ENCODE results near the gene MISP3. TPM values are rescaled to one million over a fixed set of nuclear protein-coding genes. Genes with fewer than 3 reads are reported as not detected.

Gene MISP3
- total RNA-seq, 2 donors from 2014 or later: 21.1 to 25.7 TPM

DNA sequence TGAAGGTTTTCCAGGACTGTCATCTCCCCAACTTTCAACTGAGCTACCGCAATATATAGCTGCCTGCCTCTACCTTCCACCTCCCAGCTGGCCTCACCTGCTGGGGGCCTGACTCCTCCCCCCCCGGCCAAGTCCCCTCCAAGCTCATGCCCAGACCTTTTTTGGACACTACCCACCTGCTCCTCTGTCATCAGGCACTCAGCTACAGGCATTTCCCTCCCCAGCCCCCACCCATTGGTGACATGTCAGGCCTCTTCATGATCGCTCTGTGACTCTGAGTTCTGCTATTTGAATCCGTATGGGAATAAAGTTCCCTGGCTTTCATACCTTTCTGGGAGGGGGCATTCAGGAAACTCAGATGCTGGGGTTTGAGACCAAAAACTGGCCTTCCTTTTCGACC, 43.2 kb downstream of the MISP3 start:
- ATAC-seq (no peak), DNase-seq (no peak)
- intact Hi-C loops (cut with DNase I): no loop called here
- Histone ChIP-seq H3K9me3 (no peaks in the 10 kb centered on the region), H3K27me3 (no peaks in the 10 kb centered on the region), H3K27ac (peak overlapping the region in 2 of 4 donors; percentile 48 to 96), H3K4me3 (no peak overlapping the region), H3K36me3 (replicated peaks in 1 of 2; ENCODE audit: insufficient read depth in 1 of 2, low read depth in 2 of 2) (no peaks in the 10 kb centered on the region), H3K4me1 (peaks cover 61% of the 10 kb centered on the region)
- no peak for TF ChIP-seq POLR2A (IDR thresholded peaks at IDR 0.05)
- TF ChIP-seq, protein P1, sequence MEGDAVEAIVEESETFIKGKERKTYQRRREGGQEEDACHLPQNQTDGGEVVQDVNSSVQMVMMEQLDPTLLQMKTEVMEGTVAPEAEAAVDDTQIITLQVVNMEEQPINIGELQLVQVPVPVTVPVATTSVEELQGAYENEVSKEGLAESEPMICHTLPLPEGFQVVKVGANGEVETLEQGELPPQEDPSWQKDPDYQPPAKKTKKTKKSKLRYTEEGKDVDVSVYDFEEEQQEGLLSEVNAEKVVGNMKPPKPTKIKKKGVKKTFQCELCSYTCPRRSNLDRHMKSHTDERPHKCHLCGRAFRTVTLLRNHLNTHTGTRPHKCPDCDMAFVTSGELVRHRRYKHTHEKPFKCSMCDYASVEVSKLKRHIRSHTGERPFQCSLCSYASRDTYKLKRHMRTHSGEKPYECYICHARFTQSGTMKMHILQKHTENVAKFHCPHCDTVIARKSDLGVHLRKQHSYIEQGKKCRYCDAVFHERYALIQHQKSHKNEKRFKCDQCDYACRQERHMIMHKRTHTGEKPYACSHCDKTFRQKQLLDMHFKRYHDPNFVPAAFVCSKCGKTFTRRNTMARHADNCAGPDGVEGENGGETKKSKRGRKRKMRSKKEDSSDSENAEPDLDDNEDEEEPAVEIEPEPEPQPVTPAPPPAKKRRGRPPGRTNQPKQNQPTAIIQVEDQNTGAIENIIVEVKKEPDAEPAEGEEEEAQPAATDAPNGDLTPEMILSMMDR (IDR thresholded peaks at IDR 0.05): no peak
- WGBS, 2 donors: 49 to 64% methylated on average over 5 of the region's 5 CpGs

GRCh38 chr19:14116525-14116917, 43.9 kb downstream of the MISP3 start:
- Histone ChIP-seq H3K27me3 (no peaks in the 10 kb centered on the region), H3K36me3 (replicated peaks in 1 of 2; ENCODE audit: insufficient read depth in 1 of 2, low read depth in 2 of 2) (no peaks in the 10 kb centered on the region), H3K4me3 (peak overlapping the region in 1 of 2 donors; percentile 90), H3K27ac (peak overlapping the region in 2 of 4 donors; percentile 96 to 99), H3K4me1 (peaks cover 61% of the 10 kb centered on the region), H3K9me3 (no peaks in the 10 kb centered on the region)
- no peak for DNase-seq
- WGBS, 2 donors: 5 to 14% methylated on average over 6 of the region's 6 CpGs
- intact Hi-C loops (cut with DNase I): no loop called here
- TF ChIP-seq POLR2A (IDR thresholded peaks at IDR 0.05): no peak
- TF ChIP-seq, protein P1 (IDR thresholded peaks at IDR 0.05): no peak
- ATAC-seq: no peak

GRCh38 chr19:14116918-14117578, 44.5 kb downstream of the MISP3 start:
- no peaks in the 10 kb centered on the region for H3K27me3 ChIP-seq

DNA sequence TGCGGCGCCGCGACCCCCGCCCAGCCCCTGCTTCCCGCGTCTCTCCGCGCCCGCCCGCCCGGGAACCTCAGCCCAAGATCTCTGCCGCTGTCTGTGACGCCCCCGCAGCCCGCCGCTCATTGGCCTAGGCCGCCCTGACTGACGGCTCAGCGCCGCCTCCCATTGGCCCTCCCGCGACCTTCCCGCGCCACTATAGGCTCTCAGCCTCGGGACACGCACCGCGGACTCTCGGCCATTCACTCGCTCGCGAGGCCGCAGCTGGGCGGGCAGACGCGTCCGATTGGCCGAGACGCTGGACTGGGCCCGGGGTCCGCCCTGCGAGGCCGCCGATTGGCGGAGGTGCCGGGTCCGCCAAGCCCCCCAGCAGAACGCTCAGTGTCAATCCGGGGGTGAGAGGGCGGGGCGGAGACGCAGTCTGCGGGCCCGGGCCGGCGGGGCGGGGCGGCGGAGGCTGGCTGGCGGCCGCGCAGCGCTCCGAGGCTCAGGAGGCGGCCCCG, 45.1 kb downstream of the MISP3 start, which contains the start of gene PRKACA:
PRKACA (minus strand) TSS at position 95 of the 497 bp plus-strand sequence. CDS start 215 bp downstream, outside the sequence.
- Histone ChIP-seq H3K27ac (peak within 1 kb of the TSS; percentile 91 to 99 (median 96)), H3K4me1 (peaks cover 56% of the 10 kb centered on the region), H3K9me3 (no peaks in the 10 kb centered on the region), H3K36me3 (replicated peaks in 1 of 2; ENCODE audit: insufficient read depth in 1 of 2, low read depth in 2 of 2) (no peaks in the 10 kb centered on the region), H3K27me3 (no peaks in the 10 kb centered on the region), H3K4me3 (peak within 1 kb of the TSS; percentile 90 to 98)
- peak; percentile 93 for ATAC-seq
- peak; percentile 98 to 99 (median 99) for DNase-seq
- intact Hi-C loops (cut with DNase I): no loop called here
- 0% methylated on average over 40 of the region's 67 CpGs; no CpG with 5 or more reads in 1 of the 2 donors for WGBS, 2 donors
- TF ChIP-seq, protein P1 (IDR thresholded peaks at IDR 0.05): no peak
- no peak for TF ChIP-seq POLR2A (IDR thresholded peaks at IDR 0.05)

More at GRCh38 chr19:14116918-14117578, 44.5 kb downstream of the MISP3 start:
- WGBS, 2 donors: 0 to 3% methylated on average over 11 to 33 of the region's 33 CpGs
- H3K9me3 ChIP-seq: no peaks in the 10 kb centered on the region
- H3K27ac ChIP-seq: peak overlapping the region; percentile 32 to 99 (median 76)
- DNase-seq (peak; percentile 33 to 51 (median 36)), ATAC-seq (no peak)
- H3K36me3 ChIP-seq (replicated peaks in 1 of 2; ENCODE audit: insufficient read depth in 1 of 2, low read depth in 2 of 2): no peaks in the 10 kb centered on the region
- peak overlapping the region; percentile 90 to 98 for H3K4me3 ChIP-seq
- intact Hi-C loops (cut with DNase I): no loop called here
- TF ChIP-seq POLR2A (IDR thresholded peaks at IDR 0.05): no peak
- TF ChIP-seq, protein P1 (IDR thresholded peaks at IDR 0.05): peak in 1 of 7 experiments; percentile 9
- peaks cover 61% of the 10 kb centered on the region for H3K4me1 ChIP-seq

Measured in body of pancreas (tissue), 4 donors.